OCI-LY3 (cell line): ENCODE measurements around the gene GRIP2.

Experiments
- H2AFZ ChIP-seq: fragments of 200-600, 300-600 bp; shearing (Covaris generic); 2 replicates; pipeline ENCODE4 v1.6.0; 2014; ENCODE audit warnings: antibody characterized with exemption, low read depth, low read length
- H3K27ac ChIP-seq: fragments of 200-600, 300-600 bp; sonication (generic); 2 replicates; pipeline ENCODE4 v1.5.1; 2014; ENCODE audit warnings: mild to moderate bottlenecking, low read length, moderate library complexity, mixed read lengths
- H3K27me3 ChIP-seq: fragments of 200-600, 300-600 bp; sonication (generic); 2 replicates; pipeline ENCODE4 v1.6.1; 2014; ENCODE audit warnings: low read depth, low read length, mixed read lengths
- H3K36me3 ChIP-seq: fragments of 200-600, 300-600 bp; sonication (generic); replicated peaks from 2 replicates; pipeline ENCODE3; 2014; ENCODE audit warnings: low read depth, low read length, mixed read lengths
- H3K4me1 ChIP-seq: fragments of 300-600, 200-600 bp; sonication (generic); 2 replicates; pipeline ENCODE4 v1.6.1; 2014; ENCODE audit warnings: low read length, mixed read lengths
- H3K4me2 ChIP-seq: fragments of 200-600, 300-600 bp; sonication (generic); 2 replicates; pipeline ENCODE4 v1.6.1; 2014; ENCODE audit warnings: low read length, mixed read lengths
- H3K4me3 ChIP-seq: fragments of 300-600, 200-600 bp; sonication (generic); 2 replicates; pipeline ENCODE4 v1.5.1; 2014; ENCODE audit warnings: antibody characterized with exemption, mild to moderate bottlenecking, low read length, moderate library complexity
- H3K79me2 ChIP-seq: fragments of 300-600, 200-600 bp; shearing (Covaris generic); 2 replicates; pipeline ENCODE4 v1.6.1; 2014; ENCODE audit warnings: mild to moderate bottlenecking, low read length, mixed read lengths
- H3K9ac ChIP-seq: fragments of 300-600, 200-600 bp; shearing (Covaris generic); 2 replicates; pipeline ENCODE4 v1.6.0; 2014; ENCODE audit warnings: mild to moderate bottlenecking, low read length, moderate library complexity
- H3K9me3 ChIP-seq: fragments of 200-600, 300-600 bp; shearing (Covaris generic); 2 replicates; pipeline ENCODE4 v1.6.1; 2014; ENCODE audit warnings: low read length, mixed read lengths; ENCODE audit not compliant: insufficient read depth
- H4K20me1 ChIP-seq: fragments of 200-600, 300-600 bp; sonication (generic); 2 replicates; pipeline ENCODE4 v1.6.1; 2016; ENCODE audit warnings: low read length, mixed read lengths; ENCODE audit not compliant: insufficient read depth
- EZH2phosphoT487 ChIP-seq: fragments of 200-600 bp; shearing (Covaris generic); IDR thresholded peaks from 2 replicates; pipeline ENCODE4 v1.6.1; 2018; ENCODE audit warnings: antibody characterized with exemption, mixed run types, low read depth
- TF ChIP-seq, protein P1 (sequence below): fragments of 200-600, 300-600 bp; sonication (generic); IDR thresholded peaks from 2 replicates; pipeline ENCODE4 v1.5.1; 2014; ENCODE audit warnings: antibody characterized with exemption, low read length, low read depth

GRIP2 gene

DNA sequence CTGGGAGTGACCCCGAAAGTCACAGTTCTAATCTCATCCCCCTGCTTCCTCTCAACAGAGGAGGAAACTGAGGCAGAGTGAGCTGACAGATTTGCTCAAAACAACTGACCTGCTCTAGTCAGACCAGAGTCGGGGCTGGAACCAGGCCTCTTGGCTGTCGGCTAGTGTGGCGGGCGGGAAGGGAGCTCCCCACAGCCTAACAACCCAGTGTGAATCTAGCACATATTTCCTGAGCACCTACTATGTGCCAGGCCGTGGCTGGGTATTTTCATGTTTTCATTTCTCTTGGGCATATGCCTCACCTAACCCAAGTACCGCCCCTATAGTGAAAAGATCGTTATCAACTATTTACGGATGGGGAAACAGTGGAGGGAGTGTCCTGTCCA lies 27.2 kb downstream of the GRIP2 start:
- no peak overlapping the region for H3K27ac ChIP-seq
- peaks cover 6% of the 10 kb centered on the region; the same call in 1 of the 2 replicates for H3K27me3 ChIP-seq
- no peak overlapping the region for H3K4me2 ChIP-seq
- no peaks in the 10 kb centered on the region for H4K20me1 ChIP-seq
- no peaks in the 10 kb centered on the region for H3K9me3 ChIP-seq
- H3K9ac ChIP-seq: no peak overlapping the region
- H3K36me3 ChIP-seq: no peaks in the 10 kb centered on the region
- no peaks in the 10 kb centered on the region for H3K4me1 ChIP-seq
- no peak overlapping the region for H3K4me3 ChIP-seq
- TF ChIP-seq, protein P1, sequence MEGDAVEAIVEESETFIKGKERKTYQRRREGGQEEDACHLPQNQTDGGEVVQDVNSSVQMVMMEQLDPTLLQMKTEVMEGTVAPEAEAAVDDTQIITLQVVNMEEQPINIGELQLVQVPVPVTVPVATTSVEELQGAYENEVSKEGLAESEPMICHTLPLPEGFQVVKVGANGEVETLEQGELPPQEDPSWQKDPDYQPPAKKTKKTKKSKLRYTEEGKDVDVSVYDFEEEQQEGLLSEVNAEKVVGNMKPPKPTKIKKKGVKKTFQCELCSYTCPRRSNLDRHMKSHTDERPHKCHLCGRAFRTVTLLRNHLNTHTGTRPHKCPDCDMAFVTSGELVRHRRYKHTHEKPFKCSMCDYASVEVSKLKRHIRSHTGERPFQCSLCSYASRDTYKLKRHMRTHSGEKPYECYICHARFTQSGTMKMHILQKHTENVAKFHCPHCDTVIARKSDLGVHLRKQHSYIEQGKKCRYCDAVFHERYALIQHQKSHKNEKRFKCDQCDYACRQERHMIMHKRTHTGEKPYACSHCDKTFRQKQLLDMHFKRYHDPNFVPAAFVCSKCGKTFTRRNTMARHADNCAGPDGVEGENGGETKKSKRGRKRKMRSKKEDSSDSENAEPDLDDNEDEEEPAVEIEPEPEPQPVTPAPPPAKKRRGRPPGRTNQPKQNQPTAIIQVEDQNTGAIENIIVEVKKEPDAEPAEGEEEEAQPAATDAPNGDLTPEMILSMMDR: no peak
- TF ChIP-seq EZH2phosphoT487: no peak
- H3K79me2 ChIP-seq: no peaks in the 10 kb centered on the region
- H2AFZ ChIP-seq: no peak overlapping the region

DNA sequence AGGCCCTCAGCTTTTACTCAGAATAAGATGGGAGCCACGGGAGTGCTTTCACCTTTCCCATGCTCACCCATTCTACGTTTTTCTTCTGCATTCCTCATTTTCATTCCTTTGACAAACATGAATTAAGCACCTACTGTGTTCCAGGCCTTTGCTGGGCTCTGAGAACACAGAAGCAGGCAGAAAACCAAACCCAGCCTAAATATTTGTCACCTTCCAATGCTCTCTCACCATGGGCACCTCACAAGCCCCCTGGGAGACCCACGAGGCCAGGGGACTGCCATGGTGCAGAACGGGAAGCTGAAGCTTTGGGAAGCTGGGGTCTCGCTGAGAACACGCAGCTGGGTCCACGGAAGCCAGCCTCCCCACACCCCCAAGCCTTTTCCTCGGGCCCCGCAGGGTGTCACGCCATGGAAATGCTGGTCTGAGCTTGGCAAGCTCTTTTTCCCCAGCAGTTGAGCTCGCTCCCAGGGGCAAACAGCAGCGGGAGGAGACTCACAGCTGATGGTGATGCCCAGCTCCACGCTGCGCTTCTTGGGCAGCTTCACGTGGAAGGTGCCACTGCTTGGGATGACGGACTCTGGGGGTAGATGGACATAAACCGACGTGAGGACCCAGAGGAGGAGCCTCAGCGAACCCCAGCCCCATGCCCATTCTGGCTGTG lies 27.7 kb downstream of the GRIP2 start:
- Histone ChIP-seq H3K36me3 (no peaks in the 10 kb centered on the region), H3K79me2 (no peaks in the 10 kb centered on the region), H3K27me3 (peaks cover 6% of the 10 kb centered on the region; the same call in 1 of the 2 replicates), H3K4me2 (no peak overlapping the region), H3K9ac (no peak overlapping the region), H2AFZ (no peak overlapping the region), H3K4me3 (no peak overlapping the region), H3K4me1 (no peaks in the 10 kb centered on the region), H4K20me1 (no peaks in the 10 kb centered on the region), H3K9me3 (no peaks in the 10 kb centered on the region), H3K27ac (no peak overlapping the region)
- TF ChIP-seq EZH2phosphoT487: no peak
- TF ChIP-seq, protein P1: no peak

DNA sequence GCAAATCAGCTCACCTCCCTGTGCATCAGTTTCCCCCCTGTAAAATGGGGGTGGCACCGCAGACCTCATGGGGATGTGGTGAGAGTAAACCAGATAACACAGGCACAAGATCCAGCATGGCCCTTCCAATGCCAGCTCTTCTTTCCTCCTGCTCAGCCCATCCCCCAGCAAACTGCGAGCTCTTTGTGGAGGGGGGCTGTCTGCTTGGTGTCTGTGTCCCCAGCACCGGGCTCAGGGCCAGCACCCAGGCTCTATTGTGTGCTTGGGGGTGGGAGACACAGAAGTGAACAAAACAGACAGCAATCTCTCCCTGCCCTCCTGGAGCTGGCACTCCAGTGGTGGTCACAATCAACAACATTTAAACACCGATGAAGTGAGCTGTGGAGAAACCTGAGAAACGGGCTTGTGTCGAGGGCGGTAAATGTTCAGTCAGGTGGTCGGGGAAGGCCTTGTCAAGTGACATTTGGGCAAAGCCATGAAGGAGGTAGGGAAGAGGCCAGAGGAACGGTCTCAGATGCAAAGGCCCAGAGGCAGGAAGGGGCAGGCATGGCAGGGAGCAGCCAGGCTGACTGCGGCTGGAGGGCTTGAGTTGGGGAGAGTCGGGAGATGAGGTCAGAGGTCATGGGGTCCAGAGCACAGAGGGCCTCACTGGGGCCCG lies 28.4 kb downstream of the GRIP2 start:
- Histone ChIP-seq H3K27ac (no peak overlapping the region), H3K4me3 (no peak overlapping the region), H3K4me1 (no peaks in the 10 kb centered on the region), H3K36me3 (no peaks in the 10 kb centered on the region), H3K9me3 (no peaks in the 10 kb centered on the region), H3K27me3 (peaks cover 6% of the 10 kb centered on the region; the same call in 1 of the 2 replicates), H2AFZ (no peak overlapping the region), H3K9ac (no peak overlapping the region), H3K4me2 (no peak overlapping the region), H4K20me1 (no peaks in the 10 kb centered on the region), H3K79me2 (no peaks in the 10 kb centered on the region)
- TF ChIP-seq, protein P1: no peak
- TF ChIP-seq EZH2phosphoT487: no peak

DNA sequence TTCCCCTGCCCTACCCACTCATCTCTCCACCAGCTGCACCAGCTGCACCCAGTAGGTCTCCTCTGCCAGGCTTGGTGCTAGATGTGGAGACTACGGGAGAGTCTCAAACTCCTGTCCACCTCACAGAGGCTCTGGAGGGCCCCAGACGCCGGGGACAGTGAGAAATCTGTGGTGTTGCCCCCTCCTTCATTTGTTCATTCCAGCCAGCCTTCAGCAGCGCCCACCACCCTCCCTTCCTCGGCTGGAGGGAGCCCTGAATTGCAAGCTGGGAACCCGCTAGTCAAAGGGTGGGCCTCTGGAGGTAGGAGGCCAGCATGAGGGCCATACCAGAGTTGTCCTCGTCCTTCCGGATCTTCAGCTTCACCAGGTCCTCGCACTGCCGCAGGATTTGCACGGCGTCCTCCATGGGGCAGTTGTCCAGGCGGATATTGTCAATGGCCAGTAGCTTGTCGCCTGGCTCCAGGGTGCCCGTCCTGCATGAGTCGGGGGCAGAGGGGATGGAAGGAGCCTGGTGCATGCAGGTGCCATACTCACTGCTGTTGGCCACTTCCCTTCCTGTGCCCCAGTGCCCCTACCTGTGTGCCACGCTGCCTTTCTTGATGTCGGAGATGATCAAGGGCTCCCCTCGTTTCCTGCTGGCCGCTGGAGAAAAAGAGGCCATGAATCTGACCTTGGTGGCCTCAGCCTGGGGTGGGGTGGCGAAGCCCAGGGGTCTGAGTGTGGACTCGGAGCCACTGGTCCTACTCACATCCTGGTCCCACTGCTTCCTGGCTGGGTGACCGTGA lies 29.1 kb downstream of the GRIP2 start:
- Histone ChIP-seq H2AFZ (no peak overlapping the region), H3K9ac (no peak overlapping the region), H3K9me3 (no peaks in the 10 kb centered on the region), H3K36me3 (no peaks in the 10 kb centered on the region), H4K20me1 (no peaks in the 10 kb centered on the region), H3K4me2 (no peak overlapping the region), H3K4me3 (no peak overlapping the region), H3K27ac (no peak overlapping the region), H3K27me3 (peaks cover 4% of the 10 kb centered on the region; the same call in 1 of the 2 replicates), H3K79me2 (no peaks in the 10 kb centered on the region), H3K4me1 (no peaks in the 10 kb centered on the region)
- no peak for TF ChIP-seq EZH2phosphoT487
- TF ChIP-seq, protein P1: no peak
